Esophagus squamous epithelium (tissue), 4 donors: ENCODE data around the gene UBE2Q2.

Experiments used
- CTCF ChIP-seq, 6 experiments: fragments of 450-650 bp in 4 of 6; fragments of 200-600 bp in 2 of 6; sonication (generic) in 2 of 6; IDR thresholded peaks; one replicate each; pipeline ENCODE4 v1.5.1; 2016 to 2019; ENCODE audit warnings: antibody characterized with exemption in 6 of 6, mild to moderate bottlenecking in 4 of 6, moderate library complexity in 4 of 6
- POLR2A ChIP-seq, 4 donors: fragments of 450-650 bp; IDR thresholded peaks; one replicate each; pipeline ENCODE4 v1.6.1; 2017; ENCODE audit warnings: antibody characterized with exemption in 4 of 4, mild to moderate bottlenecking in 4 of 4, moderate library complexity in 3 of 4

GRCh38 chr15:75831806-75832102, 11.5 kb upstream of the UBE2Q2 start:
- TF ChIP-seq CTCF (IDR thresholded peaks at IDR 0.05) (no peak), POLR2A (IDR thresholded peaks at IDR 0.05) (no peak)
